GM18858 (cell line): ENCODE data around the gene ABRACL.
"Not testable (repeated sequence)": the region's sequence is repeated elsewhere in the genome, so short reads cannot be mapped to it uniquely, and the experiment has no call there.

Source experiments
- ATAC-seq: cut with Tn5 transposase; IDR thresholded peaks from one replicate; pipeline ENCODE4 v1.9.1; 2021; ENCODE audit not compliant: unreplicated experiment

Gene ABRACL, protein sequence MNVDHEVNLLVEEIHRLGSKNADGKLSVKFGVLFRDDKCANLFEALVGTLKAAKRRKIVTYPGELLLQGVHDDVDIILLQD

DNA sequence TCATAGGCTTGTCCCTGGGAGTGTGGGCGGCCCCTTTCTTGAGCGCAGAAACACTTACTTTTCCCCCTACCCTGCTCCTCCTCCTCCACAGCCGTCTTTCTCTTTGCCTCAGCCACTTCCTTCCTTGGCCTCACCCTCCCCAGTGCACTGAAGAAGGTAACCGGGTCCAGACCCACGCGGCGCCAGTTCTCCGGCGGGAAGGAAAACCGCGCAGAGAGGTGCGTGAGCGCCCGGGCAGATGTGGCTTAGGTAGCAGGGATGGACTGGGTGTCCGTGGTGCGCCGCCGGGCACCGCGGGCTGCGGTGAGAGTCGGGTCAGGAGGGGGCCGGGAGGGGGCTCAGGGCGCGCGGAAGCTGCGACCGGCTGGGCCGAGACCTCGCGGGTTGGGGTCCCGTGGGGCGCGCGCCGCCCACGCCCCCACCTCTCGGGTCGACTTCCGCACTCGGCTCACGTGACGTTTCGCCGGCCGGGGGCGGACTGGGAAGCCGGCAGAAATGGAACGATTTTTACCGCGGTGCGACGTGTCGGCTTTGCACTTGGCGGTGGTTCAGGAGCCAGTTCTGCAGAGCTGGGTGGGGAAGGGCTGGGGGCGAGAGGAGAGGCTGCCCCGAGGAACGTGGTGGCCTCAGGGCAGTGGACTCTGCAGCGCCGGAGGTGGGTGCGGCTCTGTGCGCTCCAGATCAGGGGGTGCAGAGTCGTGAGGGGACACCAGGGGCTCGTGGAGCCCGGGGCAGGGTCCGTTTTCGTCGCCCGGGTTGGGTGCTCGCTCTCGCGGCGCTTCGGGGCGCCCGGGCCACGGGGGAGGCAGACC, at the start of gene ABRACL:
ABRACL (plus strand) TSS at position 88 of the 812 bp plus-strand sequence. CDS start 5,416 bp downstream, outside the sequence.
- peak; percentile 17 for ATAC-seq

DNA sequence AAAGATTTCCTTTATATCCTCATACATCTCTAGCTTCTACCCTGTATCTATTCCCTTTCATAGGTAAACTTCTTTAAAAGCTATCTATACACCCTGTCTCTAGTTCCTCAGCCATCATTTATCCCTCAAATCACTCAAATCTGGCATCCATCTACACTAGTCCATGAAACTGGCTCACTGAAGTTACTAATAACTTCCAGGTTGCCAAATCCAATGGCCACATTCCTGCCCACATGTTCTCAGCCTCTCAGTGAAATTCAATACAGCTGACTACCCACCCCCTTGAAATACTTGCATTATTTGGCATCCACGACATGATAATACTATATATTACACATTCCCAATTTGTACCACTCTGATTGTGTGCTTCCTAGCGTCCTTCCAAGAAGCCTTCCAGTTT, 49.2 kb upstream of the ABRACL start:
- ATAC-seq: no peak

DNA sequence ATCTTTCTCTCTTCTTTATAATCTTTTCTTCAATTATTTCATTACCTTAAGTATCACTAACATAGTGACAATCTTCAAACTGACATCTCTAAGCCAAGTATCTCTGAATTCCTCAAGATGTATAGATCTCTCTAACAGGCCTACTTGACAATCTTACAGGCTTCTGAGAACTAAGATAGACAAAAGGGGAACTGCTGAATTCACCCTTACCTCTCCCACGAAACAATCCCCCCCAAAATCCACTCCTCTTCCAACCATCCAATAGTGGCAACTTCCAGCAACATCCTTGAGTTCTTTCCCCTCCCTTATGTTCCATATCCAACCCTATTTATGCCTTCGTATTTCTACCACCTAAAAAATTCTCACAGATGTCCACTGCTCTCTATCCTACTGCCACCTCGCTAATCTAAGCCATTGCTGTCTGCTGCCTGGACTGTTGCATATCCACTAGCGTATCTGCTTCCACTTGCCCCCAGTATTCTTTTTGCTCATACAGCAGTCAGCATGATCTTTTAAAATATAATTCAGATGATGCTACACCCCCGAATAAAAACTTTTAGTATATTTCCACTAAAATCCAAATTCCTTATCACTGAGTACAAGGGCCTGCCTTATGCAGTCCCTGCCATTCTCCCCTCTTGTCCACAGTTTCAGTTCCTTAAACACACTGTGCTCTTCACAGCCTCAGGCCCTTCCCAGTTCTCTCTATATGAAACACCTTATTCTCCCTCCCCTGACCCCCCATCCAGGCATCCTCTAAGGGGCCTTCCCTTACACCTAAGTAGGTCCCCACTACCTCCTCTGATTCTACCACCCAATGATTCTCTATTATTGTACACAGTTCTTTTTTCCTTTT, 48.5 kb upstream of the ABRACL start:
- peak; percentile 38 for ATAC-seq

DNA sequence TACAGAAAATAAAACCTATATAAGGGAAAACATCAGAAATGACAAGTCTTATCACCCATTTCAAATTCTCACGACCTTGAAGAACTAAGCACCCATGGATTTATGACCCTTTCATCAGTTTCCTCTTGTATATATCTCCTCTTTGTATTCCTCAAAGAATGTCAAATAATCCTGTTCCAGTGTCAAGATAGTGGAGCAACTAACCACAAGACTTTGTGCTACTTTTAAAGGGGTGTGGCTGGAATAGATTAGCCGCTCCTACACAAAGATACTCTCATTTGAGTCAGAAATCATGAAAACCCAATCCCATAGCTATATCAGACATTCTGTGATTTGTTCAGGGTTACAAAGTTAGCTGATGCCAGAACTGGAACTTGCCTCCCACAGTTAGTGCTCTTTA, 47.1 kb upstream of the ABRACL start:
- ATAC-seq: no peak

DNA sequence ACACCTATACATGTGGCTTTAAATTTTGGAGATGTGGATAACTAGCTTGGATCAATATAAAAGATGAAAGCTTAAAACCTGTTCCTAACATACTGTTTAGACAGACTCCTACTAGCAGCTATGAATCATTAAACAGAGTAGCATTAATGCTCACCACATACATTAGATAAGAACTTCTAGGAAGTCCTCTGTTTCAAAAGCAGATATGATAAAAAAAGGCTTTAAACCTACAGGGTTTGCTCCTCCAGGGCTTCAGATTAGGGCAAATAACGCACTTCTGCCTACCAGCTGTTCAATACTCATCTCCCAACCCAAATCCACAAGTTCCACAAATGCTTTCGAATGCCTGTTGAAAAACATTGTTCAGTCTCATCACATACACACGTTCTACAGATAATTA, 42.0 kb upstream of the ABRACL start:
- ATAC-seq: no peak

DNA sequence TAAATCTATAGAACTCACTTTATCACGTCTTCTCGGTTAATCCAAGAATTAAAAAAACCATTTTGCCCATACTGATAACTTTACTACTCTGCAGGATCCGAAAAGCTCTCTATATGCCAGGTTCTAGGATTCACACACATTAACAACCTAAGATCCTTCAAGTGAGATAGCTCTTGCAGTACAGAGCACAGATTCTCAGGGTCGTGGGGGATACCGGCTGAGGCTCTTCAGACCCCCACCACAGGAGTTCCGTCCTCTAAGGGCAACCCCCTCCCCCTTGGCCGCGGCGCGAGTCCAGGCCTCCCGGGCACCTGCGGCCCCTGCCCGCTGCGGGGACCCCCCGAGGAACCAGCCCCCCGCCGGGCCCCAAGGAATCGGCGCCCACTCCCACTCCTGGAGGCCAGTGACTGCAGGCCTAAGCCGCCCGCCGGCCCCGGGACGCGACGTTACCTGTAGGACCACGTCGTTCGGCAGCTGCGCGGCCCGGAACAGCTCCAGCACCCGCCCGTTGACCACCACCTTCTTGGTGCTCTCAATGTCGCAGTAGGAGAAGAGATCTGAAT, 41.4 kb upstream of the ABRACL start:
- ATAC-seq: no peak

DNA sequence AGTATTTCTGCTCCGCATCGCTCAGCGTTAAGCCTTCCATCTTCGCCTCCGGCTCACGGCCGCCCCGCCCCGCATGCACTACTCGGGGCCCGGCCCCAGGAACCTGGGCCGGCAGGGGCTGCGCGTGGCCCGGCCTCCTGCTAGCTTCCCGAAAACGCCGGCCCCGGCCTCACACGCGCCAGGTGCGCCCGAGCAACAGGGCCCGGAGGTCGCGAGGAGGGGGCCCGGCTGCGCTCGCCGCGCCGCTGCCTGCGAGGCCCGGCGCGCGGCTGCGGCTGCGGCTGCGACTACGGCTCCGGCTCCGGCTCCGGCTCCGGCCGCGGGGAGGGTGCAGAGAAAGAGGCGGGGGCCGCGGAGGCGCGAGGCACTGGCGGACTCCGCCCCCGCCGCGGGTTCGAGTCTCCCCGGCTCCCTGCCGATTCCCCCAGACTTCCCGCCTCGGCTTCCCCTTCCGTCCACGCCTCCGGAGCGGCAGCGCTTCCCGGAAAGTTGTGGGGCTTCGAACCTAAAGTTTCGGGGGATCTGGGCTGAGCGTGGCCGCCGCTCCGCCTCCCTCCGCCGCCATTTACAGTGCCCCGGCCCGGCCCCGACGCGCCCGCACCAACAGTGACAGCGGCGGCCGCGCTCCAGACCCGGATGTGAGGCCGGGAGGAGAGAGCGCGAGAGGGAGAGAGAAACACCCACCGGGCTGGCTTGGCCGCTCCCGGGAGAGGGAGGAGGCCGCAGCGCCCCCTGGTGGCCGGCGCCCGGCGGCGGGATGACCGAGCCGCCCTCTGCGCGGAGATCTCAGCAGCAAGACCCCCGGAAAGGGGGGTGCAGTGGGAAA, 40.7 kb upstream of the ABRACL start, which contains the start of gene REPS1:
REPS1 (minus strand) TSS at position 611 of the 826 bp plus-strand sequence; CDS start at position 40, 571 bp downstream.
- ATAC-seq: peak; percentile 80

DNA sequence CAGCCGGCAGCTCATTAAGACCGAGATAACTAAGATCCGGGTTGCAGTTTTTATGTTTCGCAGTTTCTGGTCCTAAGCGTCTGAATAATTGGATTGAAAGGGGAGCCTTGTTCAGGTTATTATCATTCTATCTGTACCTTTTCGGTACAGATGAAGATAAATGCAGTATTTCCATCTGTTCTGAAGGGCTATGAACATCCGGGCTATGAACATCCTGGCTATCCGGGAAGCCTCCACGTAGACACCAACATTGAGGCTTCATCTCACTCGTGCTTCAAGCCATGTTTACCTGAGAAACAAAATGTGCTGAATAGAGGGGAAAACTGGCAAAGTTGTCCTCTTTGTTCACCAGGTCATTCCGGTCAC, 40.1 kb upstream of the ABRACL start:
- peak; percentile 5 for ATAC-seq

DNA sequence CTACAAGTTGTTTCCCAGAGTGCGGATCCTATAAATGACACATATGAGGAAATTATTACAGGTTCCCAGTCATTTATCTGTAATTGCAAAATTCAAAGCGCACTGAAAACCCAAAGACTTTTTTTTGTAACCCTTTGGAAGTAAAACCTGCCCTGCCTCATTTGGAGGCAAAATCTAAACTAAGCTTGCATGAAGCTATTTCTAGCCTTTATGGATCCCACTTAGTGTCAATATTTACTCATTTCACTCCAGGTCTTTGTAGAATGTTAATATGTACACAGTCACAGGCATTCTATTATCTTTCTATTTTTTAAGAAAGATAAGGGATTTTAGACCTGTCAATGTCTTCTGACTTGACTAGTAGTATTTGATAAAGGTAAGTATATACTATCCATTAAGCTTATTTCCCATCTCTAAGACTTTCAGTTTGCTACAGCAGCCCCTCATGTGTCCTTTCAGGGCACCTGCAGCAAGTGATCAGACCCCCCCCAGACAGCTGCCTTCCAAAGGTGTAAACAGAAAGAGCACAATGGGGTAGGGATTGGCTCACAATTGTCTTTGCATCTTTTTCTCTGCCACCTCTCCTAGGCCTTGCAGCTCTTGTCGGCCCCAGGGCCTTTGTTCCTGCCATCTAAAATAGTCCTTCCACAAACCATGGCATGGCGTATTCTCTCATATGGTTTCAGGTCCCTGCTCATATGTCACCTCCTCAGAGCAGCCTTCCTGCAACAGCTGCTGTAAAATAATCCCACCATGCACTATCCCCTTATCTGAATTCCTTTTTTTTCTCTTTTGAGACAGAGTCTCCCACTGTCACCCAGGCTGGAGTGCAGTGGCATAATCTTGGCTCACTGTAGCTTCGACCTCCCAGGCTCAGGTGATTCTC, 39.2 kb upstream of the ABRACL start:
- ATAC-seq: no peak

DNA sequence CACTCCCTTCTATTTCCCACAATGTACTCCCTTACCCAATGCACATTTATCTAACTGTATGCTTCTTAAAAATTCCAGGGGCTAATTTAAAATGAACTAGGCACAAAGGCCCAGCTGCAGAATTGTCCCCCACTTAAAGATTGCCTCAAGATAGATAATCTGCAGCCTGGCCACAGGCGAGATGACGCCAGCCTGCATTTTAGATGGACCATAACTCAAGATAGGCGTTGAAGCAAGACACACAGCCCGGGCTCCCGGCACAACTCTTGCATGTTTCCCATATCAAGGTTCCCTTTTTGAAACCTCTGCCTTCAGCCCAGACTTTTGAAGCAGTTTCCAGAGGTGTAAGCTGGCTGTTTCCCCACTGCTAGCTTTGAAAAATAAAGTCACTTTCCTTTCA, 37.3 kb upstream of the ABRACL start:
- no peak for ATAC-seq

DNA sequence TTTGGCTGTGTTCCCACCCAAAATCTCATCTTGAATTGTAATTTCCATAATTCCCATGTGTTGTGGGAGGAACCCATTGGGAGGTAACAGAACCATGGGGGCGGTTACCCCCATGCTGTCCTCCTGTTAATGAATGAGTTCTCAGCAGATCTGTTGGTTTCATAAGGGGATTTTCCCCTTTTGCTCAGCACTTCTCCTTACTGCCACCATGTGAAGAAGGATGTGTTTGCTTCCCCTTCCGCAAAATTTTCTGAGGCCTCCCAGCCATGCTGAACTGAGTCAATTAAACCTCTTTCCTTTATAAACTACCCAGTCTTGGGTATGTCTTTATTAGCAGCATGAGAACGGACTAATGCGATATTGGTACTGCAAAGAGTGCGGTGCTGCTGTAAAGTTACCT, 35.6 kb upstream of the ABRACL start:
- ATAC-seq: not testable (repeated sequence)

DNA sequence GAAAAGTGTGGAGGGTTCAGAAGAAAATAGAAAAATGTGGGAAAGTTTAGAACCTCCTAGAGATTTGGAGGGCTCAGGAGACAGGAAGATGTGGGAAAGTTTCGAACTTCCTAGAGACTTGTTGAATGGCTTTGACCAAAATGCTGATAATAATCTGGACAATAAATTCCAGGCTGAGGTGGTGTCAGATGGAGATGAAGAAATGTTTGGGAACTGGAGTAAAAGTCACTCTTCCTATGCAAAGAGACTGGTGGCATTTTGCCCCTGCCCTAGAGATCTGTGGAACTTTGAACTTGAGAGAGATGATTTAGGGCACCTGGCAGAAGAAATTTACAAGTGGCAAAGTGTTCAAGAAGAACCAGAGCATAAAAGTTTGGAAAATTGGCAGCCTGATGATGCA, 35.1 kb upstream of the ABRACL start:
- not testable (repeated sequence) for ATAC-seq

DNA sequence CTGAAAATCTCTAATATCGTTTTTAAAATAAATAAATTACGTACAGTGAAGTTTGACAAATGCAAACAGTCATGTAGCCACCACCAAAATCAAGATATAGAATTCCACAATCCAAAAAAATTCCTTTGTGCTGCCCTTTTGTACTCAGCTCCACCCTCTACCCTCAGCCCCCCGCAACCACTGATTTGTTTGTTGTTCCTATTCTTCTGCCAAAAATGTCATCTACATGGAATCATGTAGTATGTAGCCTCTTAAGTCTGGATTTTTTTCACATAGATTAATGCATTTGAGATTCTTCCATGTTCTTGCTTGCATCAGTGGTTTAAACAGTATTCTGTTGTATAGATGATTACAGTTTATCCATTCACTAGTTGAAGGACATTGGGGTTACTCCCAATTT, 32.0 kb upstream of the ABRACL start:
- no peak for ATAC-seq

DNA sequence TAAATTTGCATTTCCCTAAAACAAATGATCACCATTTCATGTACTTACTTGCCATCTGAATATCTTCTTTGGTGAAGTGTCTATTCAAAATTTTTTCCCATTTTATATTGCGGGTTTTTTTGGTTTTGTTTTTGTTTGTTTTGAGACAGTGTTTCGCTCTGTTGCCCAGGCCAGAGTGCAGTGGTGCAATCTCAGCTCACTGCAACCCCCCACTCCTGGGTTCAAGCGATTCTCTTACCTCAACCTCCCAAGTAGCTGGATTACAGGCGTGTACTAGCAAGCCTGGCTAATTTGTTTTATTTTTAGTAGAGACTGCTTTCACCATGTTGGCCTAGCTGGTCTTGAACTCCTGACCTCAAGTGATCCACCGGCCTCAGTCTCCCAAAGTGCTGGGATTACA, 31.4 kb upstream of the ABRACL start:
- ATAC-seq: no peak

DNA sequence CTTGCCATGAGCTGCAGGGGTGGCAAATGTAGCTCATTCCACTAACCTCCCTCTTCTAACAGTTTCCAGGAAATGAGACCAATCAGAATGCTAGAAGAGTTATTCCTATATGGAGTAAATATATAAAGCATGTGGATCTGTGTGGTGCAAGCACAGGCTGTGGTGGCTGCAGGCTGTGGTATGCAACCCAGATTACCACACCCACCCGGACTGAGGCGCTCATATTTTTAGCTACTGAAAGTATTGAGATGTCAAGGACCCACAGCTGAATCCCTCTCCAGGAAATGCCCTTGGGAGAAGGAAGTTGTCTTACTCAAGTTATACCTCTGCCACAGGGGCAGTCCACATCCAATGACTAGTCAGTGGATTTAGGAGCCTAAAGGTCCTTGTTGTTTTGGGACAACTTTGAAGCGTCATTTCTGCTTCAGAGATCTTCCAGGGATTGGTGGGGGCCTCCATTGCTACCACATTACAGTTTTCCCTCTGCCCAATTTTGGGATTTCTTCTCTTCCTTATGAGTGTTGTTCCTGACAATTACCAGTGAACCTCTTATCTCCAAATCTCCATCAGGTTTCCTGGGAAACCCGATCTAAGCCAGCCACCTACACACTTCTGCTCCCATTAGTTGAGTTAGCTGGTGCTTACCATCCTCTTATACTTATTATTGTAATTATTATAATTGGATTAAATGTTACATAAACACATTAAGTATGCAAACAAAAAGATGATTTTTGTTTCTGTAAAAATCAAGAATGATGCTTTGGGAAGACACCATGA, 28.4 kb upstream of the ABRACL start:
- no peak for ATAC-seq

DNA sequence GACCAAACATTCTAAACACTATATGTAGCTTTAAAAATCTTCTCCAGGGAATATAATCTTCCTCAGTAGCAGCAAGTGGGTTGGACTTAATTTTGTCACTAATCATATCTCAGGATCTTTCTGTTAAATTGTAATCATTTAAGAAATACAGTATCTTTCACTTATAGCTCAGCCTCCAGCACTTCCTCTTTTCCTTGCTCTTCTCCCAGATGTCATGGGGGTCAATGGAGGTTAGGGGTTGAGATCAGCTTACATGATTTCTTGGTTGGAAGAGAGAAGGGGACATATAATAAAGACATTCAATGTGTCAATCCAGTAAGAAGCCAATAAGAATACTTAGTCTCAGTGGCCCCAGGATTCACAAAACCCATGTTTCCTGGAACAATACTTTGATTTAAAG, 24.8 kb upstream of the ABRACL start:
- ATAC-seq: no peak

DNA sequence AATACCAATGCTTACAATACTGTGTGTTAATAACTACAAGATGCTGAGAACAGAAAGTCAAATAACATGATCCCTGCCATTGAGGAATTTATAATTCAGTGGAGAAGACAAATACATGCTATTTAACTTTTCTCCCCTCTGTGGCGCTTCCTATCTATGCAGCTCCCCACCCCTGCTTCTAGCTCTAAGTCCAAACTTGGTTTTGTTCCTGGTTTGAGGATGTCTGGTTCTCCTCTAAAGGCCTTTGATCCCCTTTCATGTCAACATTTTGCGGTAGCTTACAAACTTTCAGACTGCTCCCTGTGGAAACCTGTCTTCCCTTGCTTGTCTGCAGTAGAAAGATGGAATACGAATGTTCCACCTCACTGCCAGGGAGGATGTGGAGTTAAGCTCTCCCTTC, 22.1 kb upstream of the ABRACL start:
- no peak for ATAC-seq

DNA sequence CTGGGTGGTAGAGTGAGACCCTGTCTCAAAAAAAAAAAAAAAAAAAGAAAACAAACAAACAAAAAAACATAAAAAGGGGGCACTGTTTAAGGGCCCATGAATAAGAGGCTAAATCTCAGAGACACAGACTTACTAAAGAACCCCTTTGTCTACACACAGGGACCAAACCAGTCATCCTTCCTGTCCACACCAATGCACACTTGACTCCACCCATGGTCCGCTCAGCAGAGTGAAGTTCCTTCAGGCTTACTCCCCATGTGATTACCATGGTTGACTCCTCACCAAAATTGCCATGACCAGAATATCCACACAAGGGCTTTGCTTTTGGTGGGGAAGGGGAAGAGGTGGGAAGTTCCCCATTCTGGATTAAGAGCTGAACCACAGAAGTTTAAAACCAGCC, 21.1 kb upstream of the ABRACL start:
- no peak for ATAC-seq

DNA sequence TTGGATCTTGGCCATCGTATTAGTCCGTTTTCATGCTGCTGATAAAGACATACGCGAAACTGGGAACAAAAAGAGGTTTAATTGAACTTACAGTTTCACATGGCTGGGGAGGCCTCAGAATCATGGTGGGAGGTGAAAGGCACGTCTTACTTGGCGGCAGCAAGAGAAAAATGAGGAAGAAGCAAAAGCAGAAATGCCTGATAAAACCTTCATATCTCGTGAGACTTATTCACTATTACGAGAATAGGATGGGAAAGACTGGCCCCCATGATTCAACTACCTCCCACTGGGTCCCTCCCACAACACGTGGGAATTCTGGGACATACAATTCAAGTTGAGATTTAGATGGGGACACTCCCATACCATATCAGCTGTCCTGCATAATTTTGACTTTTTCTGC, 20.4 kb upstream of the ABRACL start:
- no peak for ATAC-seq
